ENCODE results near the gene SNRNP25.

SNRNP25 gene

GRCh38 chr16:75580-76501 is 22.2 kb downstream of the SNRNP25 start:
- DNase-seq = peak; percentile 66
- H3K4me3 ChIP-seq (ENCODE audit: low read depth, low read length) = no peak overlapping the region

GRCh38 chr16:76535-77272 is 23.1 kb downstream of the SNRNP25 start:
- H3K4me3 ChIP-seq (ENCODE audit: low read depth, low read length) = peak overlapping the region; percentile 53
- no peak for TF ChIP-seq CTCF (IDR thresholded peaks at IDR 0.05; ENCODE audit: low read depth, low read length, missing control alignments)
- DNase-seq = peak; percentile 83
- H3K36me3 ChIP-seq (replicated peaks) = peaks cover 15% of the 10 kb centered on the region
- no peaks in the 10 kb centered on the region for H3K27me3 ChIP-seq (replicated peaks)
- in situ Hi-C loops (cut with HindIII; ENCODE audit: low pct_ligation_motif_present, low sequenced_read_pairs) = no loop called here
- peak overlapping the region; percentile 84 for H3K27ac ChIP-seq

More at GRCh38 chr16:75580-76501, 22.2 kb downstream of the SNRNP25 start:
- Histone ChIP-seq H3K27ac (peak overlapping the region; percentile 84), H3K36me3 (replicated peaks) (peaks cover 14% of the 10 kb centered on the region), H3K27me3 (replicated peaks) (no peaks in the 10 kb centered on the region)
- in situ Hi-C loops (cut with HindIII; ENCODE audit: low pct_ligation_motif_present, low sequenced_read_pairs) = no loop called here
- peak; percentile 70 for TF ChIP-seq CTCF (IDR thresholded peaks at IDR 0.05; ENCODE audit: low read depth, low read length, missing control alignments)

- in situ Hi-C loops (cut with HindIII; ENCODE audit: low pct_ligation_motif_present, low sequenced_read_pairs) = no loop called here
- H3K27ac ChIP-seq = peak overlapping the region; percentile 84
- DNase-seq = peak; percentile 68
- H3K36me3 ChIP-seq (replicated peaks) = peaks cover 15% of the 10 kb centered on the region
- H3K4me3 ChIP-seq (ENCODE audit: low read depth, low read length) = peak overlapping the region; percentile 53
- no peak for TF ChIP-seq CTCF (IDR thresholded peaks at IDR 0.05; ENCODE audit: low read depth, low read length, missing control alignments)
- no peaks in the 10 kb centered on the region for H3K27me3 ChIP-seq (replicated peaks)
These were observed 23.7 kb downstream of the SNRNP25 start for GRCh38 chr16:77273-77806.

GRCh38 chr16:77807-78443 is 24.3 kb downstream of the SNRNP25 start, which contains the start of gene MPG:
Gene MPG (plus strand): TSS chr16:78225. CDS start chr16:78310, 85 bp downstream.
- Histone ChIP-seq H3K4me3 (ENCODE audit: low read depth, low read length) (peak within 1 kb of the TSS; percentile 53), H3K27ac (peak within 1 kb of the TSS; percentile 84), H3K36me3 (replicated peaks) (peaks cover 16% of the 10 kb centered on the region), H3K27me3 (replicated peaks) (no peaks in the 10 kb centered on the region)
- no peak for DNase-seq
- in situ Hi-C loops (cut with HindIII; ENCODE audit: low pct_ligation_motif_present, low sequenced_read_pairs) = no loop called here
- no peak for TF ChIP-seq CTCF (IDR thresholded peaks at IDR 0.05; ENCODE audit: low read depth, low read length, missing control alignments)

- Histone ChIP-seq H3K27me3 (replicated peaks) (no peaks in the 10 kb centered on the region), H3K4me3 (ENCODE audit: low read depth, low read length) (peak overlapping the region; percentile 53), H3K27ac (peak overlapping the region; percentile 84), H3K36me3 (replicated peaks) (peaks cover 21% of the 10 kb centered on the region)
- in situ Hi-C loops (cut with HindIII; ENCODE audit: low pct_ligation_motif_present, low sequenced_read_pairs) = no loop called here
- no peak for DNase-seq
- no peak for TF ChIP-seq CTCF (IDR thresholded peaks at IDR 0.05; ENCODE audit: low read depth, low read length, missing control alignments)
These were observed 25.0 kb downstream of the SNRNP25 start for GRCh38 chr16:78444-79150.
